NCI-H460 (cell line): ENCODE measurements around the gene B2M. TPM values are rescaled to one million over a fixed set of nuclear protein-coding genes. Genes with fewer than 3 reads are reported as not detected.
"Not testable (repeated sequence)": the region's sequence is repeated elsewhere in the genome, so short reads cannot be mapped to it uniquely, and the experiment has no call there.

Experiments
- DNase-seq: peaks from one replicate; pipeline ENCODE4 v3.0.0-alpha.2; 2016; ENCODE audit warnings: low read depth; ENCODE audit errors: extremely low read depth
- total RNA-seq: library from RNA; depleted of rRNA; stranded (reverse); fragments of >200 nt; shearing (Covaris generic); gene quantifications from 2 replicates; pipeline ENCODE4 v1.2.3, GENCODE V29; 2014

B2M gene
- total RNA-seq, 1 experiment from 2014 or later, result 2,024 TPM

DNA sequence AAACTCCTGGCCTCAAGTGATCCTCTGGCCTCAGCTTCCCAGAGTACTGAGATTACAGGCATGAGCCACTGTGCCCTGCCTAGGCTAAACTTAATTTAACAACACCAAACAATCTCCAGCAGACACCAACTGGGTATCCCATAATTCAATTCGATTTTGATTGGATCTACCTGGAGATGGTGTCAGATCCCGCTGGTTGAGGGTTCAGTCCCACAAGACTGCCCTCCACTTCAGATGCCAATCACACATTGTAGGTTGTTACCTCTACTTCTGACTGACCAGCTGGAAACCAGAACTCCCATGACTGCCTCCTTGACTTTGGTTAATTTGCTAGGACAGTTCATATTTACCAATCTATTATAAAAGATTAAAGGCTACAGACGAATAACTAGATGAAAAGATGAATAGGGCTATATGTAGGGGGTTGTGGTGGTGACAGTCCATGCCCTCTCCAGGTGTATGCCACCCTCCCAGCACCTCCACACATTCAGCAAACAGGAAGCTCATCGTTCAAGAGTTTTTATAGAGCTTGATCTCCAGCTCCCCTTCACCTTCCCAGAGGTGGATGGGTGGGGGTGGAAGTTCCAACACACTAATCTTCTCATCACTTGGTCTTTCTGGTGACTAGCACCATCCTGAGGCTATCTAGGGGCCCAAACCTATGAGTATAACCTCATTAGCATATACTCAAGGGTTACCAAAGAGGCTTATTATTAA is 9.3 kb downstream of the B2M start:
- no peak for DNase-seq

GRCh38 chr15:44722011-44722410 is 10.7 kb downstream of the B2M start:
- no peak for DNase-seq

DNA sequence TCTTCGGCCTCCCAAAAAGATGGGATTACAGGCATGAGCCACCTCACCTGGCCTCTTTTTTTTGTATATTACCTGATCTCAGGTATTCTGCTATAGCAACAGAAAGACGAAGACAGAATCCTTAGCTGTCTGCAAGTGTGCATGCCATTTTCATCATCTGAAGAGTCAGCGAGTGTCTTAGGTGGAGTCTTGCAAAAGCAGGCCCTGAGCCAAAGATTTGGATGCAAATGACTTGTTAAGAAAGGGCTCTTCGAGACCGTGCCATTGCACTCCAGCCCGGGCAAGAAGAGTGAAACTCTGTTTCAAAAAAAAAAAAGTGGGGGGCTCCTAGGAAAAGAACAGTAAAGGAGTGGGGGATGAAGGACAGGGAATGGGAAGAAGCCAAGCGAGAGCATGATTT is 14.8 kb downstream of the B2M start:
- DNase-seq, result no peak

GRCh38 chr15:44726568-44727484 is 15.5 kb downstream of the B2M start:
- DNase-seq, result peak; percentile 89

- DNase-seq, result no peak
These were observed 16.3 kb downstream of the B2M start for GRCh38 chr15:44727485-44728231.

DNA sequence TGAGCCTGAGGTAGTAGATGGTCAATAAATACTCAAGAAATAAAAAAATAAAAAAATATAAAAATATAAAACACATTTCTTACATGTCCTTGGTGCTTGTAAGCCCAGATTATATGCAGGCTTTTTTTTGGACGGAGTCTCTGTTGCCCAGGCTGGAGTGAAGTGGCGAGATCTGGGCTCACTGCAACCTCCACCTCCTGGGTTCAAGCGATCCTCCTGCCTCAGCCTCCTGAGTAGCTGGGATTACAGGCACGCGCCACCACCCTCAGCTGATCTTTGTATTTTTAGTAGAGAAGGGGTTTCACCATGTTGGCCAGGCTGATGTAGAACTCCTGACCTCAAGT is 16.9 kb downstream of the B2M start:
- DNase-seq, result not testable (repeated sequence)

GRCh38 chr15:44728576-44729407 is 17.5 kb downstream of the B2M start:
- DNase-seq, result peak; percentile 98

DNA sequence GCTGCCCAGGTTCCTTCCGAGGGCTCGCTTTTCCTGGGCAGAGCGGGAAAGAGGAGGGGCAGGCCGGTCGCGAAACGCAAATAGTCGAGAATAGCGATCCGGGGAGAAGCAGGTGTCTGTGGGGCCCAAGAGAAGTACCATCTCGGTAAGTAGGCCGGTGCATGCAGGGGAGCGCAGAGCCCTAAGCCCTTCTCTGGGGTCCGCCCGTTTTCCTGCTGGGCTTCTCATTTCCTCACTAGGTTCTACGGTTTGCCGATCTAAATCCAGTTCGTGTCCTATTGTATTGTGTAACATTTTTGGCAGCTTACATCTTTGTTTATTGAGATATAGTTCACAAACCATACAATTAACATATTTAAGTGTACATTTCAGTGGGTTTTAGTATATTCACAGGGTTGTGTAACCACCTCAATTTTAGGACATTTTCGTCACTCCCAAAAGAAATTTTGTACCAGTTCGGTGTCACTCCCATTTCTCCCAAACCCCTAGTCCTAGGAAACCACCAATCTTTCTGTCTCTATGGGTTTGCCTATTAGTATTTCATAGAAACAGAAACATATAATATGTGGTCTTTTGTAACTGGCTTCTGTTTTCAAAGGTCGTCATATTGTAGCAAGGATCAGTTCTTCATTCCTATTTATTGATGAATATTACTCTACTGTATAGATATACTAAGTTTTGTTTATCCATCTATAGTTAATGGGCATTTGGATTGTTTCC is 18.3 kb downstream of the B2M start:
- no peak for DNase-seq

GRCh38 chr15:44734839-44735481 is 23.6 kb downstream of the B2M start:
- no peak for DNase-seq

DNA sequence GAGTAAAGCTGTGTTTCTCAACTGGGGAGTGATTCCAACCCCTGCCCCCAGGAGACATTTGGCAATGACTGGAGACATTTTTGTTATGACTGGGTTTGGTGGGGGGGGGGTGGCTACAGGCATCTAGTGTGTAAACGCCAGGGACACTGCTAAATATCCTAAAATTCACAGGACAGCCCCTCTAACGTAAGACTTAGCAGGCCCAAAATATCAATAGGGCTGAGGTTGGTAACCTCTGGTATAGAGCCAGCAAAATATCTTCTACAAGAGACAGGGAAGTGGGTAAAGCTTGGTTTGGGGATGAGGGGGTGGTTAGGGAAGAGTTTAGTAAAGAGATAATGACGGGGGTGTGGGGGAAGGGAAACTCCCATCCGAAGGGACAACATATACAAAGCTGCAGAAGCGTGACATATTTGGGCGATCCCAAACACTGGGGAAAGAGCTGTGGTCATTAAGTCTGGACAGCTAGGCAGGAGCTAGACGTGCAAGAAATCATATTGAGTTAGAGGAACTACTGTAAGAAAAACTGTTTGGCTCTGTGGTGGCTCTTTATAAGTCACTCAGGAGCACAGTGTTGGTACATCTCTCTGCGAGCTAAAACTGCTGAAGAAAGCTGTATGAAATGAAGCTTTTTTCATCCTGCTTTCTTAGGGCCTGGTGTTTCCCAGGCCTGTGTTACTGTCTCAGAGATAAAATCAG is 24.3 kb downstream of the B2M start:
- no peak for DNase-seq

- DNase-seq, result no peak
These were observed 25.0 kb downstream of the B2M start, which contains the start of gene TRIM69 for GRCh38 chr15:44736181-44736765. TRIM69 (plus strand) TSS chr15:44736528; CDS start chr15:44736705, 177 bp downstream.

DNA sequence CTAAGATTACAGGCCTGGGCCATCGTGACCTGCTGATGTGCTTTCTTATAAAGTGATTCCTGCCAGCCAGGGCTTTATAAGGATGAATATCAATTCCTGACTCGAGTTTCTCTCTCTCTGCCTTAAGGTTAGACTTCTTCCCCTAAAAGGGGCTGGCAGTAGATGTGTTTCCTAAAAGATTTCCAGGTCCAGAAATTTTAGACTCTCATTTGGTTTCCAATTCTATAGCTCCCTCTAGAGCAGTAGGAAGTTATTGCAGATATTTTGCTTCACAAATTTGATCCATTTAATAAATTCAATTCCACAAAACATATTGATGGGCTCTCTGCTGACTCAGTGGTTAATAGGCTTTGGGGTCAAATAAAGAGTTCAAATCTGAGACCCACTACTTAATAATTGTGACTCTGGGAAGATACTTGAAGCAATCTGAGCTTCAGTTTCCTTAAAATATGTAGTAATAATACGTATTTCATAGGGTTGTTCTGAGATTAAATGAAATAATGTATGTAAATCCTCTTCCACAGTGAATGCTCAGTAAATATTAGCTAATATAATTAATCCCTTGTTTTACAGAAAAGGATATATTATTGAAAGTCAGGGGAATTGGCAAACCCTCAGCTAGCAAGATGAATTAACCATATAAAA is 27.1 kb downstream of the B2M start:
- peak; percentile 61 for DNase-seq

- DNase-seq, result not testable (repeated sequence)
These were observed 28.0 kb downstream of the B2M start for GRCh38 chr15:44739222-44739847.

GRCh38 chr15:44743454-44743853 is 32.1 kb downstream of the B2M start:
- not testable (repeated sequence) for DNase-seq

DNA sequence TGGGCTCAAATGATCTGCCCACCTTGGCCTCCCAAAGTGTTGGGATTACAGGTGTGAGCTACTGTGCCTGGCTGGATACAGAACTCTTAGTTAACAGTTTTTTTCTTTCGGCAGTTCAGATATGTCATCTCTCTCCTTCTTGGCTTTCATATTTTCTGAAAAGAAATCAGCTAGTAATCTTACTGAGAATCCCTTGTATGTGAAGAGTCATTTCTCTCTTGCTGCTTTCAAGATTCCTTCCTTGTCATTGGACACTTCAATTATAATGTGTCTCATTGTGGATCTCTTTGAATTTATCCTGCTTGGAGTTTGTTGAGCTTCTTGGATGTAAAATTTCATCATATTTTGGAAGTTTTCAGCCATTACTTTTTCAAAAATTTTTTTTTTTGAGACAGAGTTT is 42.0 kb downstream of the B2M start:
- no peak for DNase-seq

DNA sequence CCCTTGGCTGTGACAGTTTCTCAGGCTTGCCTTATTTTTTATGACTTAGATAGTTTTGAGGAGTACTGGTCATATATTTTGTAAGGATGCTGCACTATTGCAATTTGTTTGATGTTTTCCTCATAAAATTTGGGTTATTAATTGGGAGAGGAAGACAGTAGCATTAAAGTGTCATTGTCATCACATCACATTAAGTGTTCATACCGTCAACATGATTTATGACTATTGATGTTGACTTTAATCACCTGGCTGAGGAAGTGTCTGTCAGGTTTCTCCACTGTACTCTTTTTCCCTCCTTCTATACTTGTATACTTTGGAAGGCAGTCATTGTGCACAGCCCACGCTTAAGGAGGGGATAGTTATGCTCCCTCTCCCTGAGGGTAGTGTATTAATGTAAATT is 51.9 kb downstream of the B2M start:
- no peak for DNase-seq

- DNase-seq, result no peak
These were observed 52.5 kb downstream of the B2M start for GRCh38 chr15:44763848-44764247.
